ENCODE data around the gene PFDN2.
"Not testable (repeated sequence)": the region's sequence is repeated elsewhere in the genome, so short reads cannot be mapped to it uniquely, and the experiment has no call there.

PFDN2 gene

DNA sequence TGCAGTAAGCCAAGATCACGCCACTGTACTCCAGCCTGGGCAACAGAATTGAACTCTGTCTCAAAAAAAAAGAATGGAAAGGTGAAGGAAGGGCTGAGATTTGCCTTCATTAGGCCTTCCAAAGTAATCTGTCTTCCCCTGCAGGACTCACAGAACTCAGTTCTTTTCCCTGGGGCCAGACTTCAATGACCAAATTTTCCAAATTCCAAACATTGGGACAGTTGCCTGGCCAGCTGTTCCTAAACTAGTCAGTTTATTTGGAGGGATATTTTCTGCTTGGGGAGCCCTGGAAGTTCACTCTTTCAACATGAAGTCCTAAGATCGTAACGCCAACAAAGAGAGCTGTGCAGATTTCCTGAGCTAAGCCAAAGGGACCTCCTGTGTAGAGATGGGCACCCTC is 20.0 kb upstream of the PFDN2 start:
- DNase-seq = no peak

DNA sequence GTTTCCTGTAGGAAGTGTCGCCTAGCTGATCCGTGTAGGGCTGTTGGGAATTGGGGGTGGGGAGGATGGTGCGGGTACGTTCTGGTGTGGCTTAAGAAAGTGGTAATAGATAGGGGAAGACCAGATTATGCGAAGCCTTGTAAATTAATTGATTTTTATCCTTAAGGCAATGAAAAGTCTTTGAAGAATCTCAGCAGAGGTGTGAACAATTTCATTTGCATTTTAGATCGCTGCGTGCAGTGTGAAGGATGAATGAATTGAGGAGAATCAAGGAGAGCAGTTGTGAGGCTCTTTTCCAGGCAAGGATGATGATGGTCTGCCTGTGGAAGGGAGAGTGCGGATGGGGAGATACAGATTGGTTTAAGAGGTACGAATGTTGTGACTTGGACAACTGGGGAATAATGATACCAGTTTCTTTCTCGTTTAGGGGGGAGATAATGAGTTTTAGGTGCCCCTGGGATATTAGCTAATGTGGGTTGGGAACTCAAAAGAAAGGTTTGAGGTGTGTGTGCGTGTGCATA is 15.4 kb upstream of the PFDN2 start:
- DNase-seq = no peak

GRCh38 chr1:161132410-161133219 is 14.8 kb upstream of the PFDN2 start, which contains the start of gene DEDD:
DEDD (minus strand) TSS chr1:161132667; CDS start chr1:161124462, 8,205 bp downstream.
- peak; percentile 96 for DNase-seq

GRCh38 chr1:161131523-161132409 is 13.9 kb upstream of the PFDN2 start:
- DNase-seq = no peak

DNA sequence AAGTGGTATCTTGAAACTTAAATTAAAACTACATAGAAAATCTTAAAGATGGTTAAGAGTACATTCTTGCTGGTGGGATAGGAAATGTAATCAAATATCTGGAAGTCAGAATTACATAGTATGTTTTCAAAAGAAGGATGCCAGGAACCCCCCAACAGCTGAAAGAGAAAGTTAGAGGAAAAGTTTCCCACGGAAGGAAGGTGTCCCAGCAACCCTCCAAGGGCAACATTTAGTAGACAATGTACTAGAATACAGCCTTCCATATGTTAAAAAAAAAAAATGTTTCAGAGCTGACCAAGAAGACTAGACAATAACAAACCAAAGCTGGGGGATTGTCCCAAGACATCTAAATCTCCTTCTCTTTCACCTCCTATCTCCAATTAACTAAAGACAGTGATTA is 12.4 kb upstream of the PFDN2 start:
- DNase-seq = no peak

- no peak for DNase-seq
Measured at GRCh38 chr1:161128591-161129420, 11.0 kb upstream of the PFDN2 start.

DNA sequence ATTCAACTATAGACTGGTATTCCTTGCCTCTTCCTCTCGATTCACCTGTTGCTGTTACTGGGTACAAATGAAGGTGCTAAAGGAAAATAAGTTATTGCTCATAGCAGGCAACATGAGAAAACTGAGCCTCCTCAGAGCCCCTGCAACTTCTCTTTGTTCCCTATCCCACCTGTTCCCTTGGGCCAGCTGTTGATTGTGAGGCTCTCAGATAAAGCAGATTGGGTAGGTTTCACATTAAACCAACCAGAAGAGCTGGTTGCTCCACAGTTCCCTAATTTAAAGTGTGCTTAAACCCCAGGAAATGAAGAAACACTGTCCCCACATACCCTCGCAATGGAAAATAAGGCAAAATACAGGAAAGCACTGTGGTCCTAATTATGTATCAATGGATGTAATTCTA is 9.8 kb upstream of the PFDN2 start:
- no peak for DNase-seq

- no peak for DNase-seq
Measured at GRCh38 chr1:161122967-161123366, 5.1 kb upstream of the PFDN2 start.

DNA sequence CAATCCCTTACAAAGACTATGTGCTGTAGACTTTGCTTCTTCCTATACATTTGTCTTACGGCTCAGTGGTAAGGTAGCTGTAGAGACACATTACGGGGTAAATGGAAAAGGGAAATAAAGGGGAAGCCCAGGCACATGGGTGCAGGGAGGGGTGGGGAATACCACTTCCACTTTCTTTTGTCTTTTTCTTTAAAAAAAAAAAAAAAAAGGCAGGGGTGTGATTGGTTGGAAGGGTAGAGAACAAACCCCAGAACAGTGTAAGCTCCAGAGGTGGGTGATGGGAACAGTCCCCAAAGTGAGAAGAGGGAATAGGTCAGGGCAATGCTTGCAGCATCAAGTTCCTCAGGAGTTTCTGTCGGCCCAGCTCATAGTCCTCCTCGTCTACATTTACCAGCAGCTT is 4.0 kb upstream of the PFDN2 start:
- DNase-seq = no peak

DNA sequence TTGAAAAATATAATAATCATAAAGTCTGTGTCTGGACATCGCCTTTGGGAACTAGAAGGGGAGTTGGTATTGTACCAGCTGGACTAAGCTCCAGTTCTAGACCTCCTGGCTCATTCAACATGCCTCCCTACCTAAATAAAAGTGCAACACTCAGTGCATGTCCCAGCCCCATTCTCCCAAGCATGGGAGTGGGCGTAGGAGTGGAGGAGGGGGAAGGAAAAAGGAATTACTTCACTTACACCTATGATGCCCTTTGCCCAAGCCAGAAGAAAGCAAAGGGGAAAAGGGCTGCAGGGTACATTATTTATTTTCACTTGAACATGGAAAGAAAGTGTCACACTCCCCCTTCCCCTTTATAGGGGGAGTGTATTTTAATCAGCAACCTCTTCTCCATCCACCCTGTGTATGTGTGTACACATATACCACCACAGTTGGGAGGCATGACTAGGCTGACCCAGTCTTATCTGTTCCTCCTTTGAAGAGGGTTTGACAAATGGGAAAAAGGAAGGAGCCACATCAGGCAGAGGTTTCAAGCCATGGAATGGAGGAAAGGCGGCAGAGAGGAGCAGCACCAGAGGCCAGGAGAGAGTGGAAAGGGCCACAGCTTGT is 3.3 kb upstream of the PFDN2 start:
- no peak for DNase-seq

DNA sequence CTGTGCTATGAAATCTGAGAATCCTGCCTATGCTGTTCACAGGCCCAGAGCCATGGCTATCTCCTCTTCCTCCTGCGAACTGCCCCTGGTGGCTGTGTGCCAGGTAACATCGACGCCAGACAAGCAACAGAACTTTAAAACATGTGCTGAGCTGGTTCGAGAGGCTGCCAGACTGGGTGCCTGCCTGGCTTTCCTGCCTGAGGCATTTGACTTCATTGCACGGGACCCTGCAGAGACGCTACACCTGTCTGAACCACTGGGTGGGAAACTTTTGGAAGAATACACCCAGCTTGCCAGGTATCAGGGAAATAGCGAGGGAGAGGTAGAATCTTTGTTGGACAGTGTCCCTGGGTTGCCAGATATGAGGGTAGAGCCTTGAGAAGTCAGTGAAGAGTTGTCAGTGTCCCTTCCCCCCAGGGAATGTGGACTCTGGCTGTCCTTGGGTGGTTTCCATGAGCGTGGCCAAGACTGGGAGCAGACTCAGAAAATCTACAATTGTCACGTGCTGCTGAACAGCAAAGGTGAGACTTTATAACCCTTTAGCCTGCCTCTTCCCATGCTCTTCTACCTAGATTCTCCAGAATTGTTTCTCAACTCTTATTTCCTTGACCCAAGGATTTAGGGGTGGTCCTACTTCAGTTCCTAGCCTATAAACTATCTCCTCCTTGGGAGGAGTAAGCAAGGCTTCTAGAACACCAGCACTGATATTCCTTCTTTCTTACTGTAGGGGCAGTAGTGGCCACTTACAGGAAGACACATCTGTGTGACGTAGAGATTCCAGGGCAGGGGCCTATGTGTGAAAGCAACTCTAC is 1.5 kb upstream of the PFDN2 start:
- no peak for DNase-seq

- DNase-seq = not testable (repeated sequence)
Measured at GRCh38 chr1:161115961-161116360, 1.9 kb downstream of the PFDN2 start.

DNA sequence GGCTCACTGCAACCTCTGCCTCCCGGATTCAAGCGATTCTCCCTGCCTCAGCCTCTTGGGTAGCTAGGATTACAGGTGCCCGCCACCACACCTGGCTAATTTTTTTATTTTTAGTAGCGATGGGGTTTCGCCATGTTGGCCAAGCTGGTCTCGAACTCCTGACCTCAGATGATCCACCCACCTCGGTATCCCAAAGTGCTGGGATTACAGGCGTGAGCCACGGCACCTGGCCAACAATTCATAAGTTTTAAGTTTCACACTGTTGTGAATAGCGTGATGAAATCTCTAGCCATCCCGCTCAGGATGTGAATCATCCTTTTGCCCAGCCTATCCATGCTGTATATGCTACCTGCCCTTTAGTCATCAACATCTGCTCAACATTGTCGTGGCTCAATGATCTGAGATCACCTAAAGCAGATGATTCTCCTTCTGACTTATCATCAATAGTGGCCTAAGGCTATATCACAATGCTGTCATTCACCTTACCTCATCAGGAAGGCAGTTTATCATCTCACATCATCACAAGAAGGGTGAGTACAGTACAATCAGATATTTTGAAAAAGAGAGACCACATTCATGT is 2.6 kb downstream of the PFDN2 start:
- DNase-seq = no peak

DNA sequence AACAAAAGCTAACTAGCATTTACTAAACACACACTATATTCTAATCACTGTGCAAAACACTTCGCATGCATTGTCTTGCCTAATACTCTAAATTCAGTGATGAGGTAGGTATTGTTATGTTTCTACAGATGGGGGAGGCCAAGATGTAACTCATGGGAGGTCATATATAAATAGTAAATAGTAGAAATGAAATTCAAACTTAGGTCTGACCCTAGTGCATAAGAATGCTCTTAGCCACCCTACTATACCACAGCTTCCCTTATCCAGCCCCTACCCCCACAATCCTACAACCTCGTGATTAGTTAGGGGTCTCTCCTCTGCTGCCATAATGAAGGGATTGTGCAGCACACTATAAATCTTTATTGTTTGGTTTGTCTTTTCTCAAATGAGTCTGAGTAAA is 3.3 kb downstream of the PFDN2 start:
- no peak for DNase-seq

DNA sequence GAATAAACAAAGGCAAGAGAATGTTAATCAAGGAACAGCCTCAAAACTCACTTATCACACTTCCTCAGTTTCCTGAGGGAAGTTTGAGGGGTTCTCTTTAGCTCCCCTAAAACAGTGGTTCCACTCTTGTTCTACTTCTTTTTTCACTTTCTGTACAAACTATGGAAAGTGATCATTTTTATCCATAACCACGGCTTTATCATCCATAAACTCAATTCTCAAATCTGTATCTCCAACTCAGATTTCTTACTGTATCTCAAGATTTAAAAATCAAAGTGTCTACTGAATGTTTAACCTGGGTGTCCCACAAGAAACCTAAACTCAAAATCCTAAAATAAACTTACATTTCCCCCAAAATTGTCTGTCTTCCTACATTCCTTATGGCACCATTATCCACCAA is 3.9 kb downstream of the PFDN2 start:
- DNase-seq = no peak

DNA sequence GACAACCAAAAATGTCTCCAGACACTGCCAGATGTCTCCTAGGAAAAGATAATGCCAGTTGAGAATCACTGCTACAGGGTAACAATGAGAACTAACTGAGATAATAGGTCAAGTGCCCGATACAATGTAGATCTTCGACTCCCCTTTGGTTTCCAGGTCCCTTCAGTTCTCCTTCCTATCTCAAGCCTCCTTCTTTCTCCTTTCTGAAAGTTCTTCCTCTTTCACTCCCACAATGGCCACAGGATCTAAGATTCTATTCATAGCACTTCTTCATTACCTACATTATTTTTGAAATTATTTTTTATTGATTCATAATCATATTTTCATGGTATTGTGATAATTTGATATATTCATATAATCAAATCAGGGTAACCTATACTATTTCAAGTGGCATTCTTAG is 6.3 kb downstream of the PFDN2 start:
- peak; percentile 11 for DNase-seq

DNA sequence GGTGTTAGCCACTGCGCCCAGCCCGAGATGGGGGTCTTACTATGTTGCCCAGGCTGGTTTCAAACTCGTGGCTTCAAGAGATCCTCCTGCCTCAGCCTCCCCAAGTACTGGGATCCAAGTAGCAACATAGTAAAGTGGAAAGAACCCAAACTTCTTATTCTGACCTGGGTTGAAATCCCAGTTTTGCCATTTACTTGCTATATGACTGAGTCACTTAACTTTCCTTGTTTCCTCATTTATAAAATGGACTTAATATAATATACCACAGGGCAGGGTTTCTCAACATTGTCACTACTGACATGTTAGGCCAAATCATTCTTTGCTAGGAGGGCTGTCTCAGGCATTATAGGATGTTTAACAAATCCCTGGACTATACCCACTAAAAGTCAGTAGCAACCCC is 6.7 kb downstream of the PFDN2 start:
- no peak for DNase-seq

- no peak for DNase-seq
Measured at GRCh38 chr1:161106431-161106830, 11.4 kb downstream of the PFDN2 start.

GRCh38 chr1:161100556-161100955 is 17.3 kb downstream of the PFDN2 start:
- DNase-seq = no peak

DNA sequence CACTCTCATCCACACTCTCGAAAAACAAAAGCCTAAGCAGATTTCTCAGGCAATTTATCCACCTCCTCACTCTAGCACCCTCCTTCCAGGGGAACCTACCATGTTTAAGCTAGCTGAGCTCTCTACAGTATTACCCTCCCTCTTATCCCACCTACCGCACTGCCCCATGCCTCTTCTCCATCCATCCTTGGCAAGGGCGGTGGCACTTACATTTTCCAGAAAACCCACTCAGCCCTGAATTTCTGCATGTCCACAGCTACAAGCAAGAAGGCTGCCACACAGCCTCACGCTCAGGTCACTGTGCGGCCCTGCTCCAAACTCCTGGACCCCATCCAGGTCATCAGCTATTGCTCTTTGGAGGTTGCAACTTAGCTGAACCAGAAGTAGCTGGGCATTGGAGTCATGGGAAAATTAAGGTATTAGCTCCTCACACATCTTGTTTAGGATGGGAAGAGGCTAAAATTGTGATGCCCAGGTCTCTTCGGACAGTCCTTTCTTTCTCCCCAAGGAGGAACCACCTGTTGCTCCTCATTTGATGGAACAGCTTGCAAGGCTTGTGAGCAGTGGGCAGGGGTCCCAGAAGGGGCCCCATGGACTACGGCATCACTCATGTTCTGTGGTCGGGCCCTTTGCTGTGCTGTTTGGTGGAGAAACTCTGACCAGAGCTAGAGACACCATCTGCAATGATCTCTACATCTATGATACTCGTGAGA is 18.6 kb downstream of the PFDN2 start:
- DNase-seq = no peak

All from GDM1 (cell line).